H1 (cell line): Measurements from ENCODE around the gene TRMT61A. TPM values are rescaled to one million over a fixed set of nuclear protein-coding genes. Genes with fewer than 3 reads are reported as not detected.

Experiments
- CBX8 ChIP-seq: fragments of 300-800, 300-1000 bp; sonication (generic); IDR thresholded peaks from 2 replicates; pipeline ENCODE4 v1.7.1; 2016; ENCODE audit warnings: low read depth, low read length, borderline replicate concordance
- JUND ChIP-seq: IDR thresholded peaks from 2 replicates; pipeline ENCODE4 v1.6.1; 2011; ENCODE audit warnings: mild to moderate bottlenecking, improper control_type of control experiment, low read length
- RAD21 ChIP-seq, 2 experiments: IDR thresholded peaks in 1 of 2; conservative IDR thresholded peaks in 1 of 2; 2 replicates each; pipeline ENCODE4 v1.6.1; 2011; ENCODE audit warnings: low read depth in 2 of 2, low read length in 2 of 2, improper control_type of control experiment in 1 of 2, inconsistent platforms in 1 of 2, mild to moderate bottlenecking in 1 of 2, moderate library complexity in 1 of 2
- RNF2 ChIP-seq: fragments of 200-900, 300-1000 bp; sonication (generic); IDR thresholded peaks from 2 replicates; pipeline ENCODE4 v1.7.1; 2016; ENCODE audit warnings: borderline replicate concordance, low read depth, mild to moderate bottlenecking, antibody characterized with exemption, low read length; ENCODE audit not compliant: poor library complexity, severe bottlenecking; ENCODE audit errors: missing control alignments
- RXRA ChIP-seq: IDR thresholded peaks from 2 replicates; pipeline ENCODE4 v1.6.1; 2011; ENCODE audit warnings: low read depth, mild to moderate bottlenecking, low read length, moderate library complexity; ENCODE audit not compliant: insufficient read depth
- SIN3A ChIP-seq, 2 experiments: IDR thresholded peaks in 1 of 2; conservative IDR thresholded peaks in 1 of 2; 2 replicates each; pipeline ENCODE4 v1.6.1; 2011 to 2012; ENCODE audit warnings: low read length in 2 of 2, improper control_type of control experiment in 1 of 2, low read depth in 1 of 2, mild to moderate bottlenecking in 1 of 2
- SP4 ChIP-seq: IDR thresholded peaks from 2 replicates; pipeline ENCODE4 v1.6.1; 2012; ENCODE audit warnings: low read length, inconsistent platforms
- SUZ12 ChIP-seq: fragments of 200-600 bp; sonication (generic); IDR thresholded peaks from 2 replicates; pipeline ENCODE4 v1.6.1; 2012; ENCODE audit warnings: mild to moderate bottlenecking, inconsistent platforms, low read length, moderate library complexity, mixed read lengths
- TCF12 ChIP-seq: IDR thresholded peaks from 2 replicates; pipeline ENCODE4 v1.6.1; 2011; ENCODE audit warnings: low read depth, mild to moderate bottlenecking, low read length
- ZNF274 ChIP-seq: IDR thresholded peaks from 2 replicates; pipeline ENCODE4 v1.7.0; 2012; ENCODE audit warnings: low read length, borderline replicate concordance; ENCODE audit errors: extremely low read depth
- polyA plus RNA-seq, 7 experiments: library from polyadenylated mRNA; depleted of rRNA in 3 of 7; stranded (reverse) in 5 of 7; unstranded in 2 of 7; fragments of >200 nt in 5 of 7; fragments of 200-250 nt in 2 of 7; gene quantifications; 1 replicate in 5 of 7; 2 replicates in 1 of 7; 4 replicates in 1 of 7; pipeline versions ENCODE4 v1.2.1 to v1.2.3, GENCODE V29; 2011 to 2013; ENCODE audit warnings: missing spikeins in 2 of 7, mixed read lengths in 2 of 7
- total RNA-seq: library from RNA; stranded (reverse); fragmentation: NEBNext Ultra II Directional; extraction: Animal tissue kit (Norgen Biotek cat#: 25700); gene quantifications from 2 replicates; pipeline ENCODE4 v1.2.1, GENCODE V29; 2021
- TF ChIP-seq, protein P1 (sequence below), 3 experiments: IDR thresholded peaks; 1 replicate in 2 of 3; 2 replicates in 1 of 3; pipeline versions ENCODE4 v1.5.1 to v1.6.1; 2011; ENCODE audit warnings: low read length in 3 of 3, mild to moderate bottlenecking in 3 of 3, inconsistent platforms in 2 of 3, low read depth in 1 of 3, moderate library complexity in 1 of 3; ENCODE audit not compliant: insufficient read depth in 1 of 3; ENCODE audit errors: control extremely low read depth in 1 of 3
- TF ChIP-seq, protein P2 (sequence below): IDR thresholded peaks from 2 replicates; pipeline ENCODE4 v1.6.1; 2012; ENCODE audit warnings: inconsistent platforms

Gene TRMT61A
- total and polyA plus RNA-seq, 2 of the 8 experiments (the other 6 are each of a cell fraction or from before 2014, with no cell fraction given), result 15.8 to 19.0 TPM

DNA sequence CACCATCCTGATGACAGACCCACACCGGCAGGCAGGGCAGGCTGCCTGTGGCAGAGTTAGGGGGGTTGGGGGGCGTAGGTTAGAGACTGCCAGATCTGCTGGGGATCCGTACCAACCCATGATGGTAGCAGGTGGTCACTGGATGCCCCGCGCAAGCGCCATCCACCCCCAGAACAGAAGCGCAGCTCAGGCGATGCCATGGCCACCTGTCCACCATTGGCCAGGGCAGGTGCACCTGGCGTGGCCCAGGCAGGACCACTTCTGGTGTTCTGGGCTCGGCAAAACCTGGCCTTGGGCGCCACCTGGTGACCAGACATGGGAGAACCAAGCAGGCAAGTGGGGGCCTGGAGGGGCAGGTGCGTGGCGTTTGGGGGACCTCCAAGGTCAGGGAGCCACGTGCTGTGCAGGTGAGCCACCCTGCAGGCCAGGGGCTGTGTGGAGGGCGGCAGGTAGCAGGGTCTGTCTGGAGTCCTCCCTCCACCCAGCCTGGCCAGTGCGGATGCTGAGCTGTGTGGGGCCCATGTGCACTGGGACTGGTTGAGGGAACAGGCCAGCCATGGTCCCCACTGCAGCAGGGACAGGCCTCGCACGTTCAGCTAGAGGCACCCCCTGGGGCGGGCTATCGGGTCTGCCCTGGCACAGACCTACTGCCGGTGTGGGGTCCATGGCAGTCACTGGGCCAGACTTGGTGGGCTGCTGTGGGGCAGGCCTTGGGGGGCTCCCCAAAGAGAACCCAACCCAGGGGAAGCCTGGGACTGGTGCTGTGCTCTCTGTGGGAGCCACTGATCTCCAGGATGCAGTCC lies 17.9 kb downstream of the TRMT61A start (continued):
- TF ChIP-seq JUND (no peak), RNF2 (no peak), SP4 (no peak), SIN3A (conservative IDR thresholded peaks at IDR 0.05 in 1 of 2, IDR thresholded peaks at IDR 0.05 in 1 of 2; ENCODE audit: low read depth in 1 of 2, low read length in 2 of 2) (peak in 1 of 2 experiments; percentile 77; a peak in 2 of 4 replicates), TCF12 (peak; percentile 91), RXRA (no peak), ZNF274 (no peak), RAD21 (IDR thresholded peaks at IDR 0.05 in 1 of 2, conservative IDR thresholded peaks at IDR 0.05 in 1 of 2; ENCODE audit: low read depth in 2 of 2, low read length in 2 of 2) (peak; percentile 100), SUZ12 (no peak), CBX8 (no peak)
- TF ChIP-seq, protein P1, sequence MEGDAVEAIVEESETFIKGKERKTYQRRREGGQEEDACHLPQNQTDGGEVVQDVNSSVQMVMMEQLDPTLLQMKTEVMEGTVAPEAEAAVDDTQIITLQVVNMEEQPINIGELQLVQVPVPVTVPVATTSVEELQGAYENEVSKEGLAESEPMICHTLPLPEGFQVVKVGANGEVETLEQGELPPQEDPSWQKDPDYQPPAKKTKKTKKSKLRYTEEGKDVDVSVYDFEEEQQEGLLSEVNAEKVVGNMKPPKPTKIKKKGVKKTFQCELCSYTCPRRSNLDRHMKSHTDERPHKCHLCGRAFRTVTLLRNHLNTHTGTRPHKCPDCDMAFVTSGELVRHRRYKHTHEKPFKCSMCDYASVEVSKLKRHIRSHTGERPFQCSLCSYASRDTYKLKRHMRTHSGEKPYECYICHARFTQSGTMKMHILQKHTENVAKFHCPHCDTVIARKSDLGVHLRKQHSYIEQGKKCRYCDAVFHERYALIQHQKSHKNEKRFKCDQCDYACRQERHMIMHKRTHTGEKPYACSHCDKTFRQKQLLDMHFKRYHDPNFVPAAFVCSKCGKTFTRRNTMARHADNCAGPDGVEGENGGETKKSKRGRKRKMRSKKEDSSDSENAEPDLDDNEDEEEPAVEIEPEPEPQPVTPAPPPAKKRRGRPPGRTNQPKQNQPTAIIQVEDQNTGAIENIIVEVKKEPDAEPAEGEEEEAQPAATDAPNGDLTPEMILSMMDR (IDR thresholded peaks at IDR 0.05; ENCODE audit: control extremely low read depth in 1 of 3, insufficient read depth in 1 of 3, low read depth in 1 of 3, low read length in 3 of 3), result peak in 2 of 3 experiments; percentile 98; a peak in 3 of 4 replicates
- TF ChIP-seq, protein P2, sequence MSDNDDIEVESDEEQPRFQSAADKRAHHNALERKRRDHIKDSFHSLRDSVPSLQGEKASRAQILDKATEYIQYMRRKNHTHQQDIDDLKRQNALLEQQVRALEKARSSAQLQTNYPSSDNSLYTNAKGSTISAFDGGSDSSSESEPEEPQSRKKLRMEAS, result peak; percentile 94
